GM18511 (cell line): Measurements from ENCODE around the gene CCR8.

Experiments used
- ATAC-seq: cut with Tn5 transposase; IDR thresholded peaks from one replicate; pipeline ENCODE4 v1.9.1; 2021; ENCODE audit warnings: mild to moderate bottlenecking, moderate library complexity; ENCODE audit not compliant: unreplicated experiment

The CCR8 gene

GRCh38 chr3:39329493-39329892 is at the start of gene CCR8:
TSS of gene CCR8 (plus strand) at chr3:39329709. CDS start at chr3:39332332, 2,623 bp downstream.
- no peak for ATAC-seq

- no peak for ATAC-seq
These were observed 49.6 kb upstream of the CCR8 start, which contains the start of gene CX3CR1 for GRCh38 chr3:39279745-39280517. TSS of gene CX3CR1 (minus strand) at chr3:39280036. CDS start at chr3:39266509, 13,527 bp downstream.

- ATAC-seq: no peak
These were observed 48.9 kb upstream of the CCR8 start for GRCh38 chr3:39280571-39280970.

- ATAC-seq: no peak
These were observed 48.0 kb upstream of the CCR8 start for GRCh38 chr3:39281533-39281932.

GRCh38 chr3:39282057-39282456 is 47.5 kb upstream of the CCR8 start:
- no peak for ATAC-seq

- no peak for ATAC-seq
These were observed 45.0 kb upstream of the CCR8 start for GRCh38 chr3:39284457-39284881.

- ATAC-seq: no peak
These were observed 44.2 kb upstream of the CCR8 start for GRCh38 chr3:39285332-39285731.

- ATAC-seq: no peak
These were observed 42.7 kb upstream of the CCR8 start for GRCh38 chr3:39286771-39287170.

GRCh38 chr3:39287216-39288164 is 42.0 kb upstream of the CCR8 start:
- ATAC-seq: no peak

GRCh38 chr3:39288300-39288808 is 41.2 kb upstream of the CCR8 start:
- ATAC-seq: peak; percentile 96

- ATAC-seq: no peak
These were observed 40.4 kb upstream of the CCR8 start for GRCh38 chr3:39289107-39289506.

- ATAC-seq: no peak
These were observed 39.3 kb upstream of the CCR8 start for GRCh38 chr3:39290255-39290654.

GRCh38 chr3:39291903-39292329 is 37.6 kb upstream of the CCR8 start:
- no peak for ATAC-seq

GRCh38 chr3:39292961-39293360 is 36.5 kb upstream of the CCR8 start:
- no peak for ATAC-seq

- ATAC-seq: no peak
These were observed 34.9 kb upstream of the CCR8 start for GRCh38 chr3:39294446-39295183.

GRCh38 chr3:39295184-39295775 is 34.2 kb upstream of the CCR8 start:
- ATAC-seq: peak; percentile 91

GRCh38 chr3:39296197-39297077 is 33.1 kb upstream of the CCR8 start:
- ATAC-seq: no peak

GRCh38 chr3:39299279-39299678 is 30.2 kb upstream of the CCR8 start:
- no peak for ATAC-seq

GRCh38 chr3:39302178-39302577 is 27.3 kb upstream of the CCR8 start:
- ATAC-seq: no peak
